ENCODE data around the gene PTER. TPM values are rescaled to one million over a fixed set of nuclear protein-coding genes. Genes with fewer than 3 reads are reported as not detected.

Gene PTER
- total and polyA plus RNA-seq, 2 donors: 5.1 to 15.5 TPM

GRCh38 chr10:16519908-16520861, 83.4 kb downstream of the PTER start:
- Histone ChIP-seq H3K4me1 (ENCODE audit: control insufficient read depth in 2 of 2, insufficient read depth in 2 of 2, low read length in 2 of 2) (peaks cover 7 to 13% of the 10 kb centered on the region in 2 donors), H3K36me3 (ENCODE audit: control insufficient read depth in 2 of 2, insufficient read depth in 2 of 2, low read length in 1 of 2) (no peaks in the 10 kb centered on the region), H3K27me3 (ENCODE audit: control insufficient read depth in 2 of 2, insufficient read depth in 1 of 2, low read length in 1 of 2) (peaks cover 27 to 48% of the 10 kb centered on the region in 2 donors), H3K9me3 (ENCODE audit: control insufficient read depth in 2 of 2, insufficient read depth in 1 of 2, low read length in 1 of 2) (no peaks in the 10 kb centered on the region), H3K4me3 (ENCODE audit: low read length in 2 of 2) (peak overlapping the region in 1 of 2 donors; percentile 49), H3K27ac (ENCODE audit: low read depth in 1 of 2, low read length in 1 of 2) (no peak overlapping the region)
- peak in 1 of 9 donors; percentile 17 for DNase-seq (ENCODE audit: low read depth in 6 of 9, low spot score in 9 of 9)
- 6% methylated on average over 104 of the region's 104 CpGs for WGBS

GRCh38 chr10:16520900-16521299, 84.1 kb downstream of the PTER start:
- H3K4me1 ChIP-seq (ENCODE audit: control insufficient read depth in 2 of 2, insufficient read depth in 2 of 2, low read length in 2 of 2): peaks cover 7 to 13% of the 10 kb centered on the region in 2 donors
- no peaks in the 10 kb centered on the region for H3K9me3 ChIP-seq (ENCODE audit: control insufficient read depth in 2 of 2, insufficient read depth in 1 of 2, low read length in 1 of 2)
- H3K4me3 ChIP-seq (ENCODE audit: low read length in 2 of 2): peak overlapping the region; percentile 22 to 49
- no peak overlapping the region for H3K27ac ChIP-seq (ENCODE audit: low read depth in 1 of 2, low read length in 1 of 2)
- WGBS: 2% methylated on average over 39 of the region's 39 CpGs
- DNase-seq (ENCODE audit: low read depth in 6 of 9, low spot score in 9 of 9): peak in 1 of 9 donors; percentile 18
- H3K36me3 ChIP-seq (ENCODE audit: control insufficient read depth in 2 of 2, insufficient read depth in 2 of 2, low read length in 1 of 2): no peaks in the 10 kb centered on the region
- peaks cover 27 to 48% of the 10 kb centered on the region in 2 donors for H3K27me3 ChIP-seq (ENCODE audit: control insufficient read depth in 2 of 2, insufficient read depth in 1 of 2, low read length in 1 of 2)

DNA sequence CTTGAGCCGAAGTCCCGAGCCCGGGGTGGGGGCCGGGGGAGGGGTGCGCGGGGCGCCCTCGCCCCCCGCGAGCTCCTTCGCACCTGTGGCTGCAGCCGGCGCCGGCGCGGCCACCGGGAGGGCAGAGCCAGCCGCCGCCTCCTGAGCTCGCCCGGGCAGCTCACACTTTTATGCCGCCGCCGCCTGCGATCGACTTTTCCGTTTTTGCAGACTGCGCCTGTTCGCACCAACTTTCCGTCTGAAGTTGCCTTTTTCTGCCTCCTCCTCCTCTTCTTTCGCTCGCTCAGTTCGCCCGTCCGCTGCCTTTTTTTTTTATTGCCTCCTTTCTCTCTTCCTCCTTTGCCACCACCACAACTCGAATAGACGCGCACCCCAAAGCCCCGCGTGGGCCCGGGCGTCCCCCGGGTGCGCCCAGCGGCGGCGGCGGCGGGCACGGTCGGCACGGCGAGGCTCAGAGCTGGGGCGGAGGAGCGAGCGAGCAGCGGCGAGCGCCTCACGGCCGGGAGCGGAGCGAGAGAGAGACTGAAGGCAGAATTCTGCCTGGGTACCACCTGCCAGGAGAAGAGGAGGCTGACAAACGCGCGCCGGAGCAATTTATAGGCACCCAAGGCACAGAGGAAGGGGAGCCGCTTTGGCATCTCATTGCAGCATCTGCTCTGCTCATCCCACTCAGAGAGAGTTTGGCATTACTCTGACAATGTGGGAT, 84.7 kb downstream of the PTER start, which contains the start of gene C1QL3:
TSS of gene C1QL3 (minus strand) at position 569 of the 706 bp plus-strand sequence. CDS start 814 bp downstream, outside the sequence.
- H3K27ac ChIP-seq (ENCODE audit: low read depth in 1 of 2, low read length in 1 of 2): no peak within 1 kb of the TSS
- peaks cover 7 to 13% of the 10 kb centered on the region in 2 donors for H3K4me1 ChIP-seq (ENCODE audit: control insufficient read depth in 2 of 2, insufficient read depth in 2 of 2, low read length in 2 of 2)
- 1% methylated on average over 68 of the region's 68 CpGs for WGBS
- H3K27me3 ChIP-seq (ENCODE audit: control insufficient read depth in 2 of 2, insufficient read depth in 1 of 2, low read length in 1 of 2): peaks cover 27 to 48% of the 10 kb centered on the region in 2 donors
- DNase-seq (ENCODE audit: low read depth in 6 of 9, low spot score in 9 of 9): peak in 2 of 9 donors; percentile 11 to 49
- H3K9me3 ChIP-seq (ENCODE audit: control insufficient read depth in 2 of 2, insufficient read depth in 1 of 2, low read length in 1 of 2): no peaks in the 10 kb centered on the region
- no peaks in the 10 kb centered on the region for H3K36me3 ChIP-seq (ENCODE audit: control insufficient read depth in 2 of 2, insufficient read depth in 2 of 2, low read length in 1 of 2)
- H3K4me3 ChIP-seq (ENCODE audit: low read length in 2 of 2): peak within 1 kb of the TSS; percentile 22 to 49

GRCh38 chr10:16527452-16527851, 90.6 kb downstream of the PTER start:
- 91% methylated on average over 4 of the region's 4 CpGs for WGBS
- DNase-seq (ENCODE audit: low read depth in 6 of 9, low spot score in 9 of 9): no peak
- Histone ChIP-seq H3K4me1 (ENCODE audit: control insufficient read depth in 2 of 2, insufficient read depth in 2 of 2, low read length in 2 of 2) (no peaks in the 10 kb centered on the region), H3K9me3 (ENCODE audit: control insufficient read depth in 2 of 2, insufficient read depth in 1 of 2, low read length in 1 of 2) (no peaks in the 10 kb centered on the region), H3K4me3 (ENCODE audit: low read length in 2 of 2) (no peak overlapping the region), H3K36me3 (ENCODE audit: control insufficient read depth in 2 of 2, insufficient read depth in 2 of 2, low read length in 1 of 2) (no peaks in the 10 kb centered on the region), H3K27me3 (ENCODE audit: control insufficient read depth in 2 of 2, insufficient read depth in 1 of 2, low read length in 1 of 2) (peaks cover 4 to 14% of the 10 kb centered on the region in 2 donors), H3K27ac (ENCODE audit: low read depth in 1 of 2, low read length in 1 of 2) (no peak overlapping the region)

DNA sequence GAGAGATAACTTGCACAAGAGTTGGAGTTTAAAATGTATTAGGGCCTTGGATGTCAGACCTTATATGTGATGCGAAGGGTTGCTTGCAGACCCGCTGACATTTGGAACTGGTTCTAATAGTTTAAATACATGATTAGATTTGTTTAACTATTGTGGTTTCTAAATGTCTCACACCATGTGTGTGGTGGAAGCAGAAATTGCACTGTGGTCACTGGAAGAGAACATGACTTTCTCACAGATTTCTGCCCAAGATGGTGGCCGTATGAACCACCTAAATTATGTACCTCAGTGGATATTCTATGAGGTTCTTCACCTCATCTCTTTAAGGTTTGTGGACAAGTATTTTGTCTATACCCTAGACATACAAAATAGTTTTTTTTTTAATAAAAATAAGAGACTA, 93.0 kb downstream of the PTER start:
- WGBS: 96% methylated on average over 3 of the region's 3 CpGs
- no peaks in the 10 kb centered on the region for H3K4me1 ChIP-seq (ENCODE audit: control insufficient read depth in 2 of 2, insufficient read depth in 2 of 2, low read length in 2 of 2)
- no peak overlapping the region for H3K4me3 ChIP-seq (ENCODE audit: low read length in 2 of 2)
- no peaks in the 10 kb centered on the region for H3K36me3 ChIP-seq (ENCODE audit: control insufficient read depth in 2 of 2, insufficient read depth in 2 of 2, low read length in 1 of 2)
- no peak overlapping the region for H3K27ac ChIP-seq (ENCODE audit: low read depth in 1 of 2, low read length in 1 of 2)
- no peaks in the 10 kb centered on the region for H3K27me3 ChIP-seq (ENCODE audit: control insufficient read depth in 2 of 2, insufficient read depth in 1 of 2, low read length in 1 of 2)
- H3K9me3 ChIP-seq (ENCODE audit: control insufficient read depth in 2 of 2, insufficient read depth in 1 of 2, low read length in 1 of 2): no peaks in the 10 kb centered on the region
- no peak for DNase-seq (ENCODE audit: low read depth in 6 of 9, low spot score in 9 of 9)

- no peak overlapping the region for H3K27ac ChIP-seq (ENCODE audit: low read depth in 1 of 2, low read length in 1 of 2)
- no peak overlapping the region for H3K4me3 ChIP-seq (ENCODE audit: low read length in 2 of 2)
- H3K9me3 ChIP-seq (ENCODE audit: control insufficient read depth in 2 of 2, insufficient read depth in 1 of 2, low read length in 1 of 2): no peaks in the 10 kb centered on the region
- no peaks in the 10 kb centered on the region for H3K4me1 ChIP-seq (ENCODE audit: control insufficient read depth in 2 of 2, insufficient read depth in 2 of 2, low read length in 2 of 2)
- no peaks in the 10 kb centered on the region for H3K36me3 ChIP-seq (ENCODE audit: control insufficient read depth in 2 of 2, insufficient read depth in 2 of 2, low read length in 1 of 2)
- WGBS: 96% methylated on average over 5 of the region's 5 CpGs
- DNase-seq (ENCODE audit: low read depth in 6 of 9, low spot score in 9 of 9): no peak
- H3K27me3 ChIP-seq (ENCODE audit: control insufficient read depth in 2 of 2, insufficient read depth in 1 of 2, low read length in 1 of 2): no peaks in the 10 kb centered on the region
These were observed 99.3 kb downstream of the PTER start for GRCh38 chr10:16536155-16536554.

DNA sequence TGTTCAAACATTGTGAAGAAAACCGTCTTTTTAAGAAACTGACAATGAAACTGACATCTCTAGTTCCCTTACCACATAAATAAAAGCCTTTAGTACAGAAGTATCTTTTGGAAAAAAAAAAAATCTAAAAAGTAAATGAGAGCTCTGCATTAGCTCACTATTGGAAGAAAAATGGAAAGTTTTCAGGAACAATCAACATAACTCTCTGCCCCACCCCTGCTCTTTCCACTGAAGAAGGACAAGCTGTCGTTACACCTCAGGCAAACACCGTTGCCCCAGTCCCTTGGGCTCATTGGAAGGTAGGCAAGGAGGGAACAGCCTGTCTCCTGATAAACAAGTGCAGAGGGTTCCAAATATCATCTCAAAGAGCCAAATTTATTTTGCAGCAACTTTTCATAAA, 107.3 kb downstream of the PTER start:
- Histone ChIP-seq H3K36me3 (ENCODE audit: control insufficient read depth in 2 of 2, insufficient read depth in 2 of 2, low read length in 1 of 2) (no peaks in the 10 kb centered on the region), H3K4me3 (ENCODE audit: low read length in 2 of 2) (no peak overlapping the region), H3K4me1 (ENCODE audit: control insufficient read depth in 2 of 2, insufficient read depth in 2 of 2, low read length in 2 of 2) (no peaks in the 10 kb centered on the region), H3K27me3 (ENCODE audit: control insufficient read depth in 2 of 2, insufficient read depth in 1 of 2, low read length in 1 of 2) (no peaks in the 10 kb centered on the region), H3K27ac (ENCODE audit: low read depth in 1 of 2, low read length in 1 of 2) (no peak overlapping the region), H3K9me3 (ENCODE audit: control insufficient read depth in 2 of 2, insufficient read depth in 1 of 2, low read length in 1 of 2) (no peaks in the 10 kb centered on the region)
- 90% methylated on average over 3 of the region's 3 CpGs for WGBS
- no peak for DNase-seq (ENCODE audit: low read depth in 6 of 9, low spot score in 9 of 9)

GRCh38 chr10:16544591-16544990, 107.8 kb downstream of the PTER start:
- H3K27ac ChIP-seq (ENCODE audit: low read depth in 1 of 2, low read length in 1 of 2): no peak overlapping the region

More at GRCh38 chr10:16544591-16544990, 107.8 kb downstream of the PTER start:
- Histone ChIP-seq H3K9me3 (ENCODE audit: control insufficient read depth in 2 of 2, insufficient read depth in 1 of 2, low read length in 1 of 2) (no peaks in the 10 kb centered on the region), H3K27me3 (ENCODE audit: control insufficient read depth in 2 of 2, insufficient read depth in 1 of 2, low read length in 1 of 2) (no peaks in the 10 kb centered on the region), H3K4me1 (ENCODE audit: control insufficient read depth in 2 of 2, insufficient read depth in 2 of 2, low read length in 2 of 2) (no peaks in the 10 kb centered on the region), H3K36me3 (ENCODE audit: control insufficient read depth in 2 of 2, insufficient read depth in 2 of 2, low read length in 1 of 2) (no peaks in the 10 kb centered on the region), H3K4me3 (ENCODE audit: low read length in 2 of 2) (no peak overlapping the region)
- WGBS: 91% methylated on average over 4 of the region's 4 CpGs
- DNase-seq (ENCODE audit: low read depth in 6 of 9, low spot score in 9 of 9): no peak

Measured in thymus (tissue), 11 donors.